ENCODE measurements around the gene CXCR5.

DNA sequence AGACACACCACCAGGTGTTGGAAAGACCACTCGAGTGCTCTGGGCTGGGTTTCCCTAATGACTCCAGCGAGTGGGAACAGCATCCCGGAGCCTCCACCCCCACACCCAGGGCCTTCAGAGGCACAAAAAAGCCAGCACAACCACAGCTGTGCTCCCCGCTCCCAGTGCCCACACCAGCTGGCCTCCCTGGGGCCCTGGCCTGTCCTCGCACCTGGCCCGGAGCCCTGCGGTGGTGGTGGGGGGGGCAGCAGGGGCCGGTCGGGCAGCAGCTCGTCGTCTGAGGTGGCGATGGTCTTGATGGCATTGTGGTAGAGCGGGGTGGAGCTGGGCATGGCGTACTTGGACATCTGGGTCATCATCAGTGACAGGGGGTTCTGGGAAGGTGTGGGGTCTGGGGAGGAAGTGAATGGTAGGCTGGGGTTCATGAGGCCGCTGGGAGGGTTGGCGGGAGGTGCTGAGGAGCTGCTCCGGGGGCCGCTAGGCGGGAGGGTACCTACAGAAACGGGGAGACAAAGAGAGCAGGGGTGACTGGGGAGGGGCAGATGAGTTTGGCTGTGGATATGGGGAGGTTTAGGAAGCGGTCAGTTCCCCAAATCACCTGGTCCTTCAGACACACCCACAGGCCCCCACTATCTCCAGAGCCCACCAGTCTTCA is 16.1 kb downstream of the CXCR5 start:
- TF ChIP-seq, protein P1, sequence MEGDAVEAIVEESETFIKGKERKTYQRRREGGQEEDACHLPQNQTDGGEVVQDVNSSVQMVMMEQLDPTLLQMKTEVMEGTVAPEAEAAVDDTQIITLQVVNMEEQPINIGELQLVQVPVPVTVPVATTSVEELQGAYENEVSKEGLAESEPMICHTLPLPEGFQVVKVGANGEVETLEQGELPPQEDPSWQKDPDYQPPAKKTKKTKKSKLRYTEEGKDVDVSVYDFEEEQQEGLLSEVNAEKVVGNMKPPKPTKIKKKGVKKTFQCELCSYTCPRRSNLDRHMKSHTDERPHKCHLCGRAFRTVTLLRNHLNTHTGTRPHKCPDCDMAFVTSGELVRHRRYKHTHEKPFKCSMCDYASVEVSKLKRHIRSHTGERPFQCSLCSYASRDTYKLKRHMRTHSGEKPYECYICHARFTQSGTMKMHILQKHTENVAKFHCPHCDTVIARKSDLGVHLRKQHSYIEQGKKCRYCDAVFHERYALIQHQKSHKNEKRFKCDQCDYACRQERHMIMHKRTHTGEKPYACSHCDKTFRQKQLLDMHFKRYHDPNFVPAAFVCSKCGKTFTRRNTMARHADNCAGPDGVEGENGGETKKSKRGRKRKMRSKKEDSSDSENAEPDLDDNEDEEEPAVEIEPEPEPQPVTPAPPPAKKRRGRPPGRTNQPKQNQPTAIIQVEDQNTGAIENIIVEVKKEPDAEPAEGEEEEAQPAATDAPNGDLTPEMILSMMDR (IDR thresholded peaks at IDR 0.05) = no peak
- TF ChIP-seq EZH2 (IDR thresholded peaks at IDR 0.05; ENCODE audit: borderline replicate concordance, insufficient read depth, low read depth, low read length, poor library complexity, severe bottlenecking) = no peak
